GM18867 (cell line): Measurements from ENCODE around the gene EAF1.
A peak's percentile ranks its signal among the peaks of the same experiment; 100 is the strongest.
"Not testable (repeated sequence)": the region's sequence is repeated elsewhere in the genome, so short reads cannot be mapped to it uniquely, and the experiment has no call there.

Experiments
- ATAC-seq: cut with Tn5 transposase; IDR thresholded peaks from one replicate; pipeline ENCODE4 v1.9.1; 2021; ENCODE audit warnings: mild to moderate bottlenecking, moderate library complexity; ENCODE audit not compliant: unreplicated experiment

The EAF1 gene

DNA sequence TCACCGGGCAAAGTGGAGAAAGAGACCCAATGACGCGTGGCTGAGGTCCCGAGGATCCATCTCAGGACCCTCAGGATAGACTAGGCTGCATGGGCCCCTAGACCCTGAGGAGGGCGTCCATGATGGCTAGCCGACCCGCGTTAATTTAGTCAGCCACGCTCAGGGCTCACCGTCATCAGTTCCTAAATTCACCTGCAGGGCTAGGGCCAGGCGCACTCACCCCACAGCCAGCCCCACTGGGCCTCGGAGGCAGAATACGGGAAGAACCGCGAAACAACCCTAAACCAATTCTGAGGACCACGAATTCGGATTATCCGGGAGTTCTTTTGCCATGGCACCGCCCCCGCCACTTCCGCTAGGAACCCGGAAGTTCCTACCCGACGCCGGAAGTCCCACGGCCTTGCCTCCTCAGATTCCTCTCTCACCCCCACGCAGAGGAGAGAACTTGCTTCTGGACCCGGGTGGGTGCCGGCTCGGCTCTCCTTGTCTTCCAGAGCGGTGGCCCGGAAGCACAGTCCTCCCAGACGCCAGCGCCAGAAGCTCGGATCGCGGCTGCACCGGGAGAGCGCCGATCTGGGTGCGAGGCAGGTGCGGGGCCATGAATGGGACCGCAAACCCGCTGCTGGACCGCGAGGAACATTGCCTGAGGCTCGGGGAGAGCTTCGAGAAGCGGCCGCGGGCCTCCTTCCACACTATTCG, at the start of gene EAF1, which contains the start of gene METTL6:
TSS of gene EAF1 (plus strand) at position 417 of the 699 bp plus-strand sequence. CDS start at position 599, 182 bp downstream.
TSS of gene METTL6 (minus strand) at position 363 of the 699 bp plus-strand sequence. CDS start 1,033 bp downstream, outside the sequence.
- peak; percentile 91 for ATAC-seq

DNA sequence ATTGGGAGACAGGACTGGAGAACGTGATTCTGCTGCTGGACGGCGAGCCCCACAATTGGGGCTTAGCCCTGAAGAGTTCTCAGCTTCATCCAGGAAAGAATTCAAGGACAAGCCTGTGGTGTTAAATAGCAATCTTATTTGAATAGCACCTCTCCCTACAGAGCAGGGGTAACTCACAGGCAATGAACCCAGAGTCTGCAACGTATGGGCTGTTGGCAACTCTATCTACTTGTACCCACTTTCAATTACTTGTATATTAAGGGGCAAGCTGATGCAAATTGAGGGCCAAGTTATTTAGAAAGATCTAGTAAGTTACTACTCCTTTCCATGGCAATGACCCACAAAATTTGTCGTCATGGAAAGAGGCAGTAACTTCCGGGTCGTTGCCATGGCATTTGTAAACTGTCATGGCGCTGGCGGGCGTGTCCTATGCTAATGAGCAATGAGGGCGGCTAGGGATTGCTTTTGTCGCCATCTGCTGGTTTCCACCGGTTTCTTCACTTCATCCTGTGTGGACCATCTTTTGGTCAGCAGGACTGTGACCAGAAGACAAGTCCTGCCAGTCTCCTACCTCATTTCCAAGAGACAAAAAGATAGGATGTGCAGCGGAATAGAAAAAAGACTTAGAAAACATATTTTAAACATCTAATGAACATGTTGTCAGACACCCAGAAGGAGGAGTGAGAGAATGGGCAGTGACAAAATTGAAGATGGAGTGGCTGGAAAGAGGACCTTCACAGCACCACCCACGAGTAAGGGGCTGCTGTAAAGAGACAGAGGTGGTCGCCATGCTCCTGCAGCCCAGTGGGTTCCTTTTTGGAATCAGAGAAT, 49.2 kb upstream of the EAF1 start:
- ATAC-seq: peak; percentile 89

DNA sequence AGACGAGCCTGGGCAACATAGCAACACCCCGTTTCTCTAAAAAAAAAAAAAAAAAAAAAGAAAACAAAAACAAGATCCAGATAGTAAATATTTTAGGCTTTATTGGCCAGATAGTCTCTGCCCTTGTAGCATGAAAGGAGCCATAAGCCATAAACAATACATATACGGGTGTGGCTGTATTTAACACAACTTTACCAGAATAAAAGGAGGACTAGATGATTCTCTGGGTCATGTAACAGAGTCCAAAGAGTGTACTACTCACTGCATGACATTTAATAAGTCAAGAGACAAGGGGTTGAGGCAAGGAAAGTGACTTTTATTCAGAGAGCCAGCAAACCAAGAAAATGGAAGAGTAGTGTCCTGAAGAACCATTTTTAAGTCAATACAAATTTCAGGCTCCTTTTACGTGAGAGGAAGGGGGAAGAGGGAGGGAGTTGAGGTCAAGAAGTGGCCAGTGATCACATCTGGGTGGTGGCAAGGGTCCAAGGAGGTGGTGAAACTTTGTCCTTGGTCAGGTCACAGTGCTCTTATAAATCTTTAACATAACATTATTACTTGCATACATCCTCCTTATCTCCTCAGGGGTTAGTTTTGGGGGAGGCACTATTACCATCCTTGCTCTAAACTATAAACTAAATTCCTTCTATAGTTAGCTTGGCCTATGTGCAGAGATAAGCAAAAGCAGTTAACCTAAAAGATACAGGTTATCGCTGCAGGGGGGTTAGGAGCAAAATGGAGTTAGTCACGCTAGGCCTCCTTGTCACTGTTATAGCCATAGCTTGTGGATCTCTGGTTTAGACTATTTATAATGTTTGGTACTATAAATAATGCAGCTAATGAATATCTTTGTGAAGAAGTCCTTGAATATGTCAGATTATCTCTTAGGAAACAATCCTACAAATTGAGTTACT, 46.2 kb upstream of the EAF1 start:
- ATAC-seq: no peak

DNA sequence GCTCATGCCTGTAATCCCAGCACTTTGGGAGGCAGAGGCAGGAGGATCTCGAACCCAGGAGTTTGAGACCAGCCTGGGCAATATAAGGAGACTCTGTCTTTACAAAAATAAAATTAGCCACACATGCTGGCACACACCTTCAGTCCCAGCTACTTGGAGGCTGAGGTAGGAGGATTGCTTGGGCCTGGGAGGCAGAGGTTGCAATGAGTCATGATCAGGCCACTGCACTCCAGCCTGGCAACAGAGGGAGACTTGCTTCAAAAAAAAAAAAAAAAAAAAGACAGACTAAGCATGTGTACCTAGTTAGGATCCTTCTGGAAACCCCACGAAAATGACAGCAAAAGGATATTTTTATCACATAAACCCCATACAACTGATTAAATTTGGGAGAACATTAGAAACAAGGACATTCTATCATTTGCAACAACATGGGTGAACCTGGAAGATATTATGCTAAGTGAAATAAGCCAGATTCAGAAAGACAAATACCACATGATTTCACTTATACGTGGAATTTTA, 44.9 kb upstream of the EAF1 start:
- ATAC-seq: no peak

DNA sequence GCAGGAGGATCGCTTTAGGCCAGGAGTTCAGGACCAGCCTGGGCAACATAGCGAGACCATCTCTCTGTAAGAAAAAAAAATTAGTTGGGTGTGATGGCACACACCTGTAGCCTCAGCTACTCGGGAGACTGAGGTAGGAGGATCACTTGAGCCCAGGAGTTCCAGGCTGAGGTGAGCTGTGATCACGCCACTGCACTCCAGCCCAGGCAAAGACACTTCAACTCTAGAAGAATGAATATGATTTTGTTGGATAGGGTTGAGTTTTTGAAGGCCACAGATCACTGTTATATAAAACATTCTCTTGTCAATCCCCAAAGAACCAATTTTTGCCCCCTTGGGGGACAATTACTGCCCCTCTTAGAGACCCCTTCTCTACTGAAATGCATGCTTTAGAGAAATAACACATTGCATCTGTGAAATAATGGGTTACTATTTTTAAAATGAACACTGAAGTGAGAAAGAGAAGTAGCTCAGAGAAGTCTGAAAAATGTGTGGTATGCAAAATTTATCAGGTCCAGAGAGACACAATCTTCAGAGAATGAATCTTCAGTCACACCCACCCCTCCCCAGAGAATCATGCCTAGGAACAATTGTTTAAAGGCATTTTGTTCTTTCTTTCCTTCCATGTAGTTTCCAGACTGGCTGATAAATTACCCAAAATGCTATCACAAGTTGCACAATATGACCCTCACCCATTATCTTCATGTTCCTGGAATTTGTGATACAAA, 42.7 kb upstream of the EAF1 start:
- peak; percentile 91 for ATAC-seq

DNA sequence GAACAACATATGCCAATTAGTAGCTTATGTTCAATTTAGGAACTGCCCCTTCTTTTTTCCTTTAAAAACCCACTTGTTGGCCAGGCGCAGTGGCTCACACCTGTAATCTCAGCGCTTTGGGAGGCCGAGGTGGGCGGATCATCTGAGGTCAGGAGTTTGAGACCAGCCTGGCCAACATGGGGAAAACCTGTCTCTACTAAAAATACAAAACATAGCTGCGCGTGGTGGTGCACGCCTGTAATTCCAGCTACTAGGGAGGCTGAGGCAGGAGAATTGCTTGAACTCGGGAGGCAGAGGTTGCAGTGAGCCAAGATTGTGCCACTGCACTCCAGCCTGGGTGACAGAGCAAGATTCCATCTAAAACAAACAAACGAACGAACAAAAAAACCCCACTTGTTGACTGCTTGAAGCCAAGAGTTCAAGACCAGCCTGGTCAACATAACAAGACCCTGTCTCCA, 42.1 kb upstream of the EAF1 start:
- ATAC-seq: peak; percentile 18

DNA sequence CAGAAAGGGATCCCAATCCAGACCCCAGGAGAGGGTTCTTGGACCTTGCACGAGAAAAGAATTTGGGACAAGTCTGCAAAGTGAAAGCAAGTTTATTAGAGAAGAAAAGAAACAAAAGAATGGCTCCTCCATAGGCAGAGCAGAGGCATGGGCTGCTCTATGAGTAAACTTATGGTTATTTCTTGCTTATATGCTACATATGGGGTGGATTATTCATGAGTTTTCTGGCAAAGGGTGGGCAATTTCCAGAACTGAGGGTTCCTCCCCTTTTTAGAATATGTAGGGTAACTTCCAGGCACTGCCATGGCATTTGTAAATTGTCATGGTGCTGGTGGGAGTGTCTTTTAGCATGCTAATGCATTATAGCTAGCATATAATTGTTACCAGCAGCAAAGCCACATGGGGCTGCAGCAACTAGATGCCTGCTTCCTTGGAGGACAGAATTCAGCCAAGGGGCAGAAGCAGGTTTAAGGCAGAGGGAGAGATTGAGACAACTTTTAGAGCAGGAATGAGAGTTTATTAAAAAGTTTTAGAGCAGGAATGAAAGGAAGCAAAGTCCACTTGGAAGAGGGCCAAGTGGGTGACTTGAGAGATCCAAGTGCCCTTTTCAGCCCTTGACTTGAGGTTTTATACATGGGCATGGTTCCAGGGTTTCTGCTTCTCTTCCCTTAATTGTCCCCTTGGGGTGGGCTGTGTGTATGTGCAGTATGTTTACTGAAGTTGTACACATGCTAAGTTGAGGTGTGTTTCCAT, 41.3 kb upstream of the EAF1 start:
- no peak for ATAC-seq

DNA sequence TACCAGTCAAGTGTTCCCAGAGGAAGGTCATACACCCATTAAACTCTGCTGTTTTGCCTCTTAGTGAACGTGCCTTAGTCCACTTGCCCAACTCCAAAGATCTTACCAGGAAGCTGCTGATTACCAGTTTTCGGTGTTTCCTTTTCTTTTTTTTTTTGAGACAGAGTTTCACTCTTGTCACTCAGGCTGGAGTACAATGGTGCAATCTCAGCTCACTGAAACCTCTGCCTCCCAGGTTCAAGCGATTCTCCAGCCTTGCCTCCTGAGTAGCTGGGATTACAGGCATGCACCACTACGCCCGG, 40.8 kb upstream of the EAF1 start:
- not testable (repeated sequence) for ATAC-seq

DNA sequence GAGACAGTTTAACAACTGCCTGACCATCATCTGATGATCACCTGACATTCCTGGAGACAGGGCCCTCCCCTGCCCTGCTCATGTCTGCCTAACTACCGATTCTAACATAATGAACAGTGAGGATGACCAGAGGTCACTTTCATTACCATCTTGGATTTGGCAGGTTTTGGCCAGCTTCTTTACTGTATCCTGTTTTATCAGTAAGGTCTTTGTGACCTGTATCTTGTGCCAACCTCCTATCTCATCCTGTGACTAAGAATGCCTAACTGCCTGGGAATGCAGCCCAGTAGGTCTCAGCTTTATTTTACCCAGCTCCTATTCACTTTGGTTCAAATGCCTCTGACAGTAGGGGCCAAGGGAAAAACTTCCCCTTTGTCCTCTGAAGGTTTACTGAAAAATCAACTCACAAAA, 40.2 kb upstream of the EAF1 start:
- ATAC-seq: no peak

DNA sequence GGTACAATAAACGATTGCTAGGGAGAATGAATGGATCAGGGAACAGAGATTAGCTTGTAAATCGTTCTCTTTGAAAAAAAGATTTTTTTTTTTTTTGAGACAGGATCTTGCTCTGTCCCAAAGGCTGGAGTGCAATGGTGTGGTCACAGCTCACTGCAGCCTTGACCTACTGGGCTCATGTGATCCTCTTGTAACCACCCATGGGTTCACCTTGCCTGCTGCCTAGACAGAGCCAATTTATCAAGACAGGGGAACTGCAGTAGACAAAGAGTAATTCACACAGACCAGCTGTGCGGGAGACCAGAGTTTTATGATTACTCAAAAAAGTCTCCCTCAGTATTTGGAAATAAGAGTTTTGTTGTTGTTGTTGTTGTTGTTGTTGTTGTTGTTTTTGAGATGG, 39.7 kb upstream of the EAF1 start:
- no peak for ATAC-seq

DNA sequence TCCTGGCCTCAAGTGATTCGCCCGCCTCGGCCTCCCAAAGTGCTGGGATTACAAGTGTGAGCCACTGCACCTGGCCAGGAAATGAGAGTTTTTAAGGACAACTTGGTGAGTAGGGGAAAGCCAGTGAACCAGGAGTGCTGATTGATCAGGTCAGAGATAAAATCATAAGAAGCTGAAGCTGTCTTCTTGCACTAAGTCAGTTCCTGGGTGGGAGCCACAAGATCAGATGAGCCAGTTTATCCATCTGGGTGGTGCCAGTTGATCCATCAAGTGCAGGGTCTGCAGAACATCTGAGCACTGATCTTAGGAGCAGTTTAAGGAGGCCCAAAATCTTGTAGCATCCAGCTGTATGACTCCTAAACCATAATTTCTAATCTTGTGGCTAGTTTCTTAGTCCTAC, 39.1 kb upstream of the EAF1 start:
- ATAC-seq: not testable (repeated sequence)

DNA sequence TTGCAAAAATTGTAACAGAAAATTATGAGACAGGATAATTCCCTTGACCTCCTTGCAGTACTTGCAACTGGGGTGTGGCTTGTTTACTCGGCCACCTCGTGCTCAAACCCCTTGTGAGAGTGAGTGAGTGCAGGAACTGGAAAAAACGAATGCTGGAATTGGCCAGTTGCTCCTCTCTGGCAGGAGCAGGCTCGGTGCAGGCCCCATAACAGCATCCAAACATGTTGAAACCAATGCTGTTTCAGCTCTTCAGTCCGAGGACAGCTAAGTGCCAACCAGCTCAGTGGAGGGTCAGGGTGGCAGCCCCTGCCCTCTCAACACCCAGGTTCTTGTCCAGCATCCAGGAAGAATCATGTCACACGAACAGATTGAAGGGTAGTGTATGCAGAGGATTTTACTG, 36.9 kb upstream of the EAF1 start:
- ATAC-seq: no peak

DNA sequence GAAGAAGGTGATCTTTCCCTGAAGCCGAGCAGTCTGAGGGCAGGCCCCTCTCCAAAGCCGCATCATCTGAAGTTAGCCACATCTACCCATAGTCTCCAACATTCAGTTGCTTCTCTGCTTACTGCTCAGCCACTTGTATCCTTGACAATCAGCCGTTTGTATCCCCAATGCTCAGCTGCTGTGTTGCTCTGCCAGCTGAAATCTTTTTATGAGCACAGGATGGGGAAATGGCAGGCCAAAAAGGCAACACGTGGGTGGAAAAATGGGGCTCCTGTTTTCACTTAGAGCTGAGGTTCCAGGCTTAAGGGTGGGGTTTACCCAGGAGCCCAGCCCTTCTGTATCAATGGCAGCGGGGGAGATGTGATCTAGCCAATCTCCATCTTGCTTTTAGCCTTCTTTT, 36.4 kb upstream of the EAF1 start:
- no peak for ATAC-seq

DNA sequence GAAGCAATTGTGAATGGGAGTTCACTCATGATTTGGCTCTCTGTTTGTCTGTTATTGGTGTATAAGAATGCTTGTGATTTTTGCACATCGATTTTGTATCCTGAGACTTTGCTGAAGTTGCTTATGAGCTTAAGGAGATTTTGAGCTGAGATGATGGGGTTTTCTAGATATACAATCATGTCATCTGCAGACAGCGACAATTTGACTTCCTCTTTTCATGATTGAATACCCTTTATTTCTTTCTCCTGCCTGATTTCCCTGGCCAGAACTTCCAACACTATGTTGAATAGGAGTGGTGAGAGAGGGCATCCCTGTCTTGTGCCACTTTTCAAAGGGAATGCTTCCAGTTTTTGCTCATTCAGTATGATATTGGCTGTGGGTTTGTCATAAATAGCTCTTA, 34.1 kb upstream of the EAF1 start:
- not testable (repeated sequence) for ATAC-seq

DNA sequence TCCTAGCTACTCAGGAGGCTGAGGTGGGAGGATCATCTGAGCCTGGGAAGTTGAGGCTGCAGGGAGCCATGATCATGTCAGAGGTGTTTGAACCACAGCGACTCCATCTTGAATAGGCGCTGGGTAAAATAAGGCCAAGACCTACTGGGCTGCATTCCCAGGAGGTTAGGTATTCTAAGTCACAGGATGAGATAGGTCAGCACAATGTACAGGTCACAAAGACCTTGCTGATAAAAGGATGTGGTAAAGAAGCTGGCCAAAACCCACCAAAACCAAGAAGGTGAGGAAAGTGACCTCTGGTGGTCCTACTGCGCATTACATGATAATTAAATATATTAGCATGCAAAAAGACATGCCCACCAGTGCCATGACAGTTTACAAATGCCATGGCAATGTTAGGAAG, 28.7 kb upstream of the EAF1 start:
- not testable (repeated sequence) for ATAC-seq

DNA sequence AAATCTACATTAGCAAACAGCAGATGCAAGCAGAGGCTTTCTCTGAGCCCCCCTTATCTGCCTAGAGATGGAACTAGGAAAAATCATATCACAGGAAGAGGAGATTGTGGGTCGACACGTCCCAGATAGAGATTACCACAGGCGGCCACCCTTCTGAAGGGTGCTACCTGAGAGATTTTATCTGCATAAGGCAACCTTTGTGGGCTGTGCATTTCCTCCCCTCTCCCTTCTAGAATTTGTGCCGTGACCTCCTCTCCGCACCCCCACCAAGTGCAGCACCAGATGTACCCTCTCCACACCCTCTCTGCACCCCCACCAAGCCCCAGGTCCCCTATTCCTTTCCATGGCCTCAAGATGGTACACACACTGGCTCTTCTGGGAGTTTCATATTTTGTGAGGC, 27.4 kb upstream of the EAF1 start:
- no peak for ATAC-seq

DNA sequence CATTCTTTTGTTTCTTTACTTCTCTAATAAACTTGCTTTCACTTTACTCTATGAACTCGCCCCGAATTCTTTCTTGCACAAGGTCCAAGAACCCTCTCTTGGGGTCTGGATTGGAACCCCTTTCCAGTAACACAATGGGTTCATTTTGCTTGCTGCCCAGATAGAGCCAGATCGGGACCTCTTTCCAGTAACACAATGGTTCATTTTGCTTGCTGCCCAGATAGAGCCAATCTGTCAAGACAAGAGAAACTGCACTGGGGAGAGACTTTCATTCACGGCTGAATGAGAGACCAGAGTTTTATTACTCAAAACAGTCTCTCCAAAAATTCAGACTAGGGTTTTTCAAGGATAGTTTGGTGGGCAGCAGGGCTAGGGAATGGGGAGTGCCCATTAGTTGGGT, 25.5 kb upstream of the EAF1 start:
- no peak for ATAC-seq

DNA sequence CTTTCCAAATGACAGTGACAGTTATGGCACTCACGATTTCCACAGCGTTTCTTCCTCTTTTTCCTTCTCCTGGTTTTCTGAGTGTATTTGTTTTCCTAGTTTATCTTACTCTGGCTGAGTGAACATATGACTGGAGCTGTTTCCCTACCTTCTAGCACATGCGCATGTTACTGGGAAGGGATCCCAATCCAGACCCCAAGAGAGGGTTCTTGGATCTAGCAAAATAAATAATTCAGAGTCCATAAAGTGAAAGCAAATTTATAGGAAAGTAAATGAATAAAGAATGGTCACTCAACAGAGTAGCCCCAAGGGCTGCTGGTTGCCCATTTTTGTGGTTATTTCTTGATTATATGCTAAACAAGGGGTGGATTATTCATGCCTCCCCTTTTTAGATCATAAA, 23.9 kb upstream of the EAF1 start:
- no peak for ATAC-seq

DNA sequence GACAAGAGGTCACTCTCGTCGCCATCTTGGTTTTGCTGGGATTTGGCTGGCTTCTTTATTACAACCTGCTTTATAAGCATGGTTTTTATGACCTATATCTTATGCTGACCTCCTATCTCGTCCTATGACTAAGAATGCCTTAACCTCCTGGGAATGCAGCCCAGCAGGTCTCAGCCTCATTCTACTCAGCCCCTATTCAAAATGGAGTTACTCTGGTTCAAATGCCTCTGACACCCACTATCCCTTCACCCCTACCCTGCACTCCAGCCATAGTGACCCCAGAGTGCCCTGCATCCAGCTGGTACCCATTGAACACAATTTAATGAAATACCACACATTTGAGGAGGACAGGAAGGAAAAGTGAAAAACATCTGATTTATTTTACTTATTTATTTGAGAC, 23.4 kb upstream of the EAF1 start:
- no peak for ATAC-seq

DNA sequence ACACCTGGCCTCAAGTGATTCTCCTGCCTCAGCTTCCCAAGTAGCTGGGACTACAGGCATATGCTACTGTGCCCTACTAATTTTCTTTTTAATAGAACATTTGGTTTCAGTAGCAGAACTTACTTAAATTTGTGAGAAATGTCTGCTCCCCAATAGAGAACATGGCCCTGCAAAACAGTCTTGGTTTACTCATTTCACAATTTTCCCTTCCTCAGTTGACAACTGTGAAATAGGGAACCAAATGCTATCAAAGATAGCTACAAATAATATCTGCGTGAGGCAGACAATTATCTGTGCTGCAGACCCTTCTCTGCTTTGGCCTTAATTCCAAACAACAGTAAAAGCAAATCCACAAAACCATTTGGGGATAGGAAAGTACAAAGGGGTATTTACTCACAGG, 22.6 kb upstream of the EAF1 start:
- no peak for ATAC-seq
